HG02970 (cell line): ENCODE results near the gene CHGA.

Experiments used
- ATAC-seq: cut with Tn5 transposase; IDR thresholded peaks from one replicate; pipeline ENCODE4 v1.9.1; 2021; ENCODE audit warnings: mild to moderate bottlenecking, moderate library complexity, moderate number of reproducible peaks; ENCODE audit not compliant: unreplicated experiment, low FRiP score

CHGA gene

DNA sequence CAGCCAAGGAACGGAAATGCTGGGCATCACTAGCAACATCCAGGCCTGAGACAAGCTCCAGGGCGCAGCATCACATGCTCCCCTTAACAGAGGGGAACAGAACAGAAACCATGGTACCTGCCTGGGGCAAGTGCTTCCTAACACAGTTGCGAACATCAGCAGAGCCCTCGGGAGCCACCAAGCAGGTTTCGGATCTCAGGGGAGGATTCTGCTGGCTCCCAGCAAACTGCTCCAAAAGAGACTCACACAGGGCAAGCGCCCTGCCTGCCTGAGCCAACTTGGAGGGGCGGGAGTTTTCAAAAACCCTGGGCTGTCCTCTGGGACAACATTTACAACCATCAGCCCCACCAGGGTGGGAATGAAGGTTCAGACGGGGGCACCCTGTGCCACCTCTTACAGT lies 19.6 kb downstream of the CHGA start:
- ATAC-seq: no peak

GRCh38 chr14:92942976-92943710 lies 20.2 kb downstream of the CHGA start:
- ATAC-seq: no peak

DNA sequence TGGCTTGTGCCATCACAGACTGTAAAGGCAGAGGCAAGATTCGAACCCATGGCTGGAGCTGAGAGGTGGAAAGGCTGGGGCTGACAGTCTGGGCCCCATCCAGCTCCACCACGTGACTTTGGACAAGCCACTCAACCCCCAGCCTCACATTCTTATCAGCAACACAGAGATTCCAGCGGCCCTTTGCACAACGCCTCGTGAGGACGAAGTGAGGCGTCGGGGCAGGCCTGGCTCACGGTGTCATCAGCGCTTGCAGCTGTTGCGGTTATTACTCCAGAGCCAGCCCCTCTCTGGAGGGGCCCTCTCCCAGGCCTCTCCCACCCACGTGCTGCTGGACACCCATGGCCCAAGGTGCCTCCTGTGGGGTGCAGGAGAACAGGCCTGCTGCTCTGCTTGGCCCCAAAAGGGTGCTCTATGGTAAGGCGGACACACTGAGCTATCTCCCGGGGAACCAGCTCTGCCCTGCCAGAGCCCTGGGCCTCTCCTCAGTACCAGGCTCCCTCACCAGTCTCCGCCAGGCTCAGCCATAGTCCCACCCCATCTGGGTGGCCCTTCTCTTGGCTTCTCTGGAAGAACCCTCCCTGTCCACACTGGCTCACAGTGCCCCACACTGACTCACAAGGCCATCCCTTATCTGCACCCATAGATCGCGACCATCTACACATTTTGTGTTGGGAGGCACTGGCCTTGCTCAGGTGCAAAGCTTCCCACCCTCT lies 21.1 kb downstream of the CHGA start:
- ATAC-seq: no peak

DNA sequence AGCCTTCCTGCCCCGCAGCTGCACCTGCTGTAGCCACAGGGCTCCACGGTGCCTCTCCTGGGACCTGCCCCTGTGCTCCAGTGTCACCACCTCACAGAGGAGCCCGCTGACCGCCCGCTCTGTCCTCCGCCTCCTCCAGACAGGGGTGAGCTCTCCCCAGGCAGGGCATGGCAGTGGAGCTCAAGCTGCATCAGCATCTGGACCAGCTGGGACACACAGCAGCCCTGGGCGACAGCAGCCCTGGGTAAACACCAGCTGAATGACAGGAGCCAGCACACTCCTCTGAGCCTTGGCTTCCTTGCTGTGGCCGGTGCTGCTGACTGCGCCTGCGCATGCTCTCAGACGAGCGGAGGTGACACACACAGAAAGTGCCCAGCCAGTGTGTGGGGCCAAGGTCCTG lies 22.0 kb downstream of the CHGA start:
- no peak for ATAC-seq

DNA sequence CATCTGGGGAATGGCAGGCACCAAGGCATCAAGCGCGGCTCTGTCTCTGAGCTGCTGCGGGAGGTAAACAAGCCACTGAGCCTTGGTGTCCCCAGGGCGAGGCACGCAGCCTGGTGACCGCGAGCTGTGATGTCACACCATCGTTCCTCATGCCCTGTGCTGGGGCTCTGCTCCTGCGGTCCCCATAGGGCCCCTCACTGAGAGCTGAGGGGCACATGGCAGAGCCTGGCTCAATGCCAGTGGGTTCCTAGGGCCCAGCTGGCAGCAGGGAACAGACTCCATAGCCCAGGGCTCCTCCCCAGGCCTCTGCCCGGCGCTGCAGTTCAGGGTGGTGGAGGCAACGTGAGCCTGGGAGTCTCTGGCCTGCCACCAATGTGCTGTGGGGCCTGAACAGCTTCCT lies 22.6 kb downstream of the CHGA start:
- no peak for ATAC-seq

- no peak for ATAC-seq
Measured at GRCh38 chr14:92945959-92946846, 23.3 kb downstream of the CHGA start.

GRCh38 chr14:92946847-92947545 lies 24.0 kb downstream of the CHGA start:
- no peak for ATAC-seq

GRCh38 chr14:92948647-92949046 lies 25.7 kb downstream of the CHGA start:
- no peak for ATAC-seq

DNA sequence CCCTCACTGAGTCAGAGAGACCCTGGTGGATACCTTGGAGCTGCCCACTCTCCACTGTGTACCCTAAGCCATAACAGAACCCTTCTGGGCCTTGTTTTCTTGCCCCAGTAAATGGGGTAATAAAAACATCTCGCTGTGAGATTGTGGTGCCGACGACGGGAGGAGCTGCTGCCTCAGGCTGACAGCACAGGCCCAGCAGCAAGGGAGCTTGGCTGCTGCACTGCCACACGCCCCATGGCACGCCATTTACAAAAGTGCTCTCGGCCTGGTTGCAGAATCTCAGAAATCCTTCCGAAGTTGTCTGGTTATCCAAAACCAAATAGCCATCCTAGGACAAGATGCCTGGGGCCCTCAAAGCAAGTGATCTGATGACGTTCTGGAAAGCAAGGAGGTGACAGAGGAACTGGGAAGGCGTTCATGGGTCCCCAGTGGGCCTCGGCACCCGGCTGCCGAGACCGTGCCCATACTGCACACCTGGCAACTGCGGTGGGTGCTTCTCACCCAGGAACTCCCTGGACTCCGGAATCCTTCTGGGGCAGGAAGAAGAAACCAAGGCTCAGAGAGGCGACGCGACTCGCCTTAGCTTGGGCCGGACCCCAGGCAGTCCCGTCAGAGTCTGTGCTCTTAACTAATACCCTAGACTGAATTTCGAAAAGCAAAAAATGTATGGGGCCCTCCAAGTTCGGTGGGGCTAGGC lies 26.7 kb downstream of the CHGA start:
- ATAC-seq: no peak

DNA sequence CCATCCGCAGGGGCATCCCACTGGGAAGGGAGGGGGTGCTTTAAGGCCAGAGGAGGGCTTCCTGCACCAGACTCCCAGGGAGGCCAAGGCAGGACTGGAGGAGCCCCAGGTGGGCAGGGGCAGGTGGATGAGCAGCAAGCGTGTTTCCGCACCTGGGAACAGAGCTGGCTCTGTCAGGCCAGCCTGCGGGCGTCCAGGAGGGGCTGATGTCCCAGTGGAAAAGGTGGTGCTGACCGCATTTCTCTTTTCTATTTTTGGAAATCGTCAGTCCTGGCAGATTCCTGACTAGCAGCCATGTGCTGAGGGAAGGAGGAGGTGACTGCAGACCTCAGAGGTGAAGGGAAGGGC lies 27.2 kb downstream of the CHGA start:
- no peak for ATAC-seq

DNA sequence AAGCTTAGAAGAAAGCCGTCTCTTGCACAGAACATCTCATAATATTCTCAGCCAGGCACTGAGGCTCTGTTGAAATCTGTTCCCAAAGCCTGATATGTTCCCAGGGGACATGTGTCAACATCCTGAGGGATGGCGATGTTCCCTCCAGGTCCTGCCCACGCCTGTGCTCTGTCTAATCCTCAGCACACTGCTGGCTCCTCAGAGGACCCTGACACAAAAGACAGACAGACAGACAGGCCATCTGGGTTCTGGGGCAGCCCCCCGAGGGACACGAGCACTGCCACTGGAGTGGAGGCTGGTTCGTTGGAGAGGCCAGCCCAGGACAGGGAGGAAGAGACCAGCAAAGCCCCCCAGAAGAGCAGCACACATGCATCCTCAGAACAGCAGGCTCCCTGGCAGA lies 27.8 kb downstream of the CHGA start:
- ATAC-seq: no peak

- ATAC-seq: no peak
Measured at GRCh38 chr14:92951261-92951660, 28.3 kb downstream of the CHGA start.

- peak; percentile 64 for ATAC-seq
Measured at GRCh38 chr14:92951912-92952471, 29.0 kb downstream of the CHGA start.

DNA sequence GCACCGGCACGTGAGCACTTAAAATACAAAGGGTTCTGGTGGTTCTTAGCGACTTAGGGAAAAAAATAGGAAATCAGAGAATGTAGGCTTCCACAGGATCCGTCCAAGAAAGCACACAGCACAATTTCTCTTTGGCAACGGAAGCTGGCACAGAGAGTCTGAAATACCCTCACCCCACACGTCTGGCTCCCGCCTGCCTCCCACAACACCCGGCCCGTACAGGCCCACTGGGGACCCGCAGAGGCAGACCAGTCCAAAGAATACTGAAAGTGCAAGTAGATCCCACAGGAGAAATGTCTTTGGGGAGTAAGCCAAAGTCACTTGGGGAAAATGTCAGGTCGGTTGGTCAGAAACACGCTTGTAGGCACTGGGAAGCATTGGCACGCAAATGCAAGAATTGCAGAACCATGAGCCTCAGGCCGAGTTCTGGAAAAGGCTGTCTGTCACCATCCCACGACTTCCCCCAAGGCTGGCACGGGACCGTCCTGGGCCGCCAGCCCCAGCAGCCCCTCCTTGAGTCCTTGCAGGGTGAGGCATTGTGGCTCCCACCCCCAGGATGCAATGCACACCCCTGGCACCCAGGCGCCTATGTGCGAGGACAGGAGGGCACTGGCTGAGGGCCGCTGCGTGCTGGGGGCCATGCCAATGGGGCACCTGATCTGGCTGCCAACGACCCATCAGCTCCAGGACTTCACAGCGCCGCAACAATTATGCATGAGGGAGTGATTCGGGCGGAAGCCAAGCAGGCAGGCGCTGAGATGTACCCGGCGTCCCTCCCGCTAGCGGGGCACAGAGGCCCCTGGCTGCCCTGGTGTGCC lies 29.7 kb downstream of the CHGA start:
- ATAC-seq: no peak

GRCh38 chr14:92953526-92953925 lies 30.6 kb downstream of the CHGA start:
- no peak for ATAC-seq

GRCh38 chr14:92954933-92955332 lies 32.0 kb downstream of the CHGA start:
- ATAC-seq: no peak

GRCh38 chr14:92955381-92955780 lies 32.4 kb downstream of the CHGA start:
- ATAC-seq: no peak

GRCh38 chr14:92956961-92957360 lies 34.0 kb downstream of the CHGA start:
- no peak for ATAC-seq
